Smooth muscle cell of the brain vasculature (primary cell): ENCODE data around the gene KAZN.

Experiments
- DNase-seq: peaks from one replicate; pipeline ENCODE4 v3.0.0-alpha.2; 2012; ENCODE audit warnings: low read depth, low spot score

Gene KAZN

DNA sequence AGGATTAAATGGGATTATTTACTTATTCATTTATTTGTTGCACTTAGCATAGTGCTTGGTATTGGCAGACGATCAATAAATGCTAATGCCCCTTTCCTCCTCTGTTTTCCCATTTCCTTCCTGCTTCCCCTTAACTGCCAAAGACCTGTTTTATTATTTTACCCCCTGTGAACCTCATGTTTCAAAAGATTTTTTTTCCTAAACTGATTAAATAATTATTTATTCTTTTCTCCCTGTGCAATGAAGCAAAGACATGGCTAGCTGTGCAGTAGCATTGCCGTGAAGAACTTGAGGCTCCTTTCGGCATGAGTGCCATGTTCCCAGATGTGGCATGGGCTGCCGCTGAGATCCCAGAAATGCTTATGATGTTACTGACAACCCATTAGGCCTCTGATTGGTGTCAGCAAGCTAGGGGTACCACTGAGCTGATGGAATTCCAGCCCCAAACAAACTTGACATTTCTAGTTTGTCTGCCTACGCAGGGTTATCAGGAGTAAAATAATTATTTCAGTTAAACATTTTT, 288.6 kb downstream of the KAZN start:
- DNase-seq: no peak

DNA sequence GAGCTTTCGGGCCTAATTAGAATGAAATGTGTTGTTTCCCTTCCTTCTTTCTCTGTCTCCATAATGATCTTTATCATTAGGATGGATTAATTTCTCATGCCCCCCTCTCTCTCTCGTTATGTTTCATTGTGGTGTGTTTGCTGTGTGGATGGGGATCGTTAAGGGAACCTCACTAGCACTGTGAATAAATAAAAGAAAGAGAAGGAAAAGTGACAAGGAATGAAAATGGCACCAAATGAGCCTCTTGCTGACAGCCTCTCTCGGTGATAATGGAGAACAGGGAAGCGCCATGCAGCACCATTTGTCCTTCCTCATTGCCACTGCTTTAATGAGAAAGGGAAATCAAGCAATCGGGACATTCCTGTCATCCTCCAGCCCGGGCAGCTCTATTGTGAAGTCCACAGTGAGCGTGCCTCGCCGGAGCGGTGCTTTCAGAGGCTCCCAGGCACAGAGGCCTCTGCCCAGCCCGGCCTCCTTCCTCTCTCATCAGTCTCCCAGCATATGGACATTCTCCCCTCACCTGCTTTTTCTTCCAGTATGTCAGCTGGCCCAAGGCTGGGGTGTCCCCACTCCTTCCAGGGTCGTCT, 289.4 kb downstream of the KAZN start:
- DNase-seq: no peak

DNA sequence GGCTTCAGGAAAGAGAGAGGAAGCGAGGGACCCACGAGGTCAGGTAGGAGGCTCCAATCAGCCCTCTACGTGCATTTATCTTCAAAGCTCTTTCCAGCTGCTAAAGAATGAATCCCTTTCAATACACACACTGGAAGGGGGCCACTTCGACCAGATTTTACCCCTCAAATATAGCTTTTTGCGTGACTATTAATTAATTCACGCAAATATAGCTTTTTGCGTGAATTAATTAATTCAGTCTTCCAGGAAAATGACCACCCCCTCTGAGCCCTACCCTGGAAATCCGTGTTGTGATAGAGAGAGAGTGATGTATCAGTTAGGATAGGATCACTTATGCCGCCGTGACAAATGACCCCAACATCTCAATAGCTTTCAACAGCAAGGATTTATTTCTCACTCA, 289.9 kb downstream of the KAZN start:
- no peak for DNase-seq

DNA sequence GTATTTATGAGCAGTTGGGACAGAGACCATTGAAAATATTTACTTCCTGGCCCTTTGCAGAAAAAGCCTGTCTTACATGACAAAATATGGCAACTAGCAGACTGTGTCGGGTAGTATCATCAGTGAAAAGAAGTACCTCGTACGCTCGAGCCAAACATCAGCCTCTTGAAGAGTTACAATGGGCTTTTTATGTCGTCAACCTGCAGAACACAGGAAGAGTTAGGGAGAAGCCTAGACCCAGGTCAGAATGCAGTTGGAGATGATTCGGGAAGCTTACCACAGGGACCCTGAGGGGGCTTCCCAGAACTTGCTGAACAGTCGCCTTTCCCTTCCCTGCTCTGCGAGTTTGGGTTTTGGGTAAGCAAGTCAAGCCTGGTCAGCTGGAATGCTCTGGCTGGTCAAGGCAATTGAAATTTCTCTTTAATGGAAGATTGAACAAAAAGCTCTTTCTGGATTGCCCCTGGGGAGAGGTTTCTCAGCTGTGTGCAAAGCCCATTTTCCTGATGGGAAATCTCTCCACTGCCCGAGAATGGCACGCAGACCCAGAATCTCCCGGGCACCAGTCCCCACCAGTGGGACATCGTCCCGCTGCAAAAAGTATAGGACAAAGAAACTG, 291.4 kb downstream of the KAZN start:
- DNase-seq: no peak

DNA sequence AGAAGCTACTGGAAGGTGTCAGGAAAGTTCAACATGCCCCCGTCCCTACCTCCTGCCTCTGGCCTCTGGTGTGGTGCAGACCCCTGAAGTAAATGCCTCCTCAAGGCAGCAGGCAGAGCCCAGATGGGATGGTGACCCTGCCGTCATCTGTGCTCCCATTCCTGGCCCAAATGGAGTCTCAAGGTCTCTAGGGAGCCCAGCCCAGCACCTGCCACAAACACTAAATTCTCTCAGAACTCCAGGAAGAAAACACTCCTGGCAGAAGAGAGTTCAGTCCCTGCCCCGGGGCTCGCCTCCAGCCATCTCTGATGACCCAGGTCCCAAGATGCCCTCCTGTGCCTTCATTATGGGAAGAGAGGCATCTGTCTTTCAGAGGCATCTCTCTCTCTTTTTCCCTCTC, 293.5 kb downstream of the KAZN start:
- DNase-seq: no peak

DNA sequence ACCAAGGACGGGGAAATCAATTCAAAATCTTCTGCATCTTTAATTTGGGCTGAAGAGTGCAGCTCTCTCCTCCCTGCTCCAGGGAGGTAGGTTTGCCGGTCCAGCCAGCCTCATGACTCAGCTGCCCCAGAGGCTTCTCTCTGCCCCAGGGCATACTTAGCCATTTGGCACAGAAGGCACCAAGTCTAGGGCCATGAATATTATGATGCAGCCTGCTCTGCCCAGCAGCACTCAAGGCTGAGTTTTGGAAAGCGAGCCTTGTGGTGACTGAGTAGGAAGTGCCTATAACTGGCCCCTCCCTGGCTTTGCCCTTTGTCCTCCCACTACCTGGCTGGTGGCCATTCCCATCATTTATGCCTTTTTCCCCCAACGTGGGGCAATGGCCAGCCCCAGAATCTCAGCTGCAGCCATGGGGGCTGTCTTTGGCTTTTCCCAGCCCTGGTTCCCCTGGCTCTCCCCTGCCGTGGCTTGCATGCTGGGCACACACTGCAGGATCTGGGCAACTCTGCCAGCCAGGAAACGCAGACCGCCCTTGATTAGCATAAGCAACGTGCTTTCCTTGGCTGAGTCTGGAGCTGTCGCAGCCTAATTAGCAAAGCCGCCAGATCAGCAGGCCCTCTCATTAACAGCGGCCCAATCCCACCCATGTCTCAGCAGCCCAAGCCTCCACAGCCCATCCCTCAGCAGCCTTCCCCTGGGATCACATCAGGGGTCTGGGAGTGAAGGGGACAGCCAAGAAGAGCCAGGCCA, 296.5 kb downstream of the KAZN start:
- no peak for DNase-seq

DNA sequence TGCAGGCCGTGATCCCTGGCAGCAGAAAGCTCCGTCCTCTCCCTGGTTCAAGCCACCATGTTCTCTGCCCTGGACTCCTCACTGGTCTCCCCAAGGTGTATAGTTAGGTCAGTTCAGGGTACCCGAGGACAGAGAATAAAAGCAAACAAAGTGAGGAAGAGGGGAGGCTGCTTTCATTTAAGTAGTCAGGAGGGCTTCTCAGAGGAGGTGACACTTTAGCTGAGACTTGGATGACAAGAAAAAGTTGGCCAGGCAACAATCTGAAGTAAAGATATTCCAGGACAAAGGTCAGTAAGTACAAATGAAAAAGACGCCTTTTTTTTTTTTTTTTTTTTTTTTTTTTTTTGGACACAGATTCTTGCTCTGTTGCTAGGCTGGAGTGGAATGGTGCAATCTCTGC, 297.2 kb downstream of the KAZN start:
- DNase-seq: no peak

DNA sequence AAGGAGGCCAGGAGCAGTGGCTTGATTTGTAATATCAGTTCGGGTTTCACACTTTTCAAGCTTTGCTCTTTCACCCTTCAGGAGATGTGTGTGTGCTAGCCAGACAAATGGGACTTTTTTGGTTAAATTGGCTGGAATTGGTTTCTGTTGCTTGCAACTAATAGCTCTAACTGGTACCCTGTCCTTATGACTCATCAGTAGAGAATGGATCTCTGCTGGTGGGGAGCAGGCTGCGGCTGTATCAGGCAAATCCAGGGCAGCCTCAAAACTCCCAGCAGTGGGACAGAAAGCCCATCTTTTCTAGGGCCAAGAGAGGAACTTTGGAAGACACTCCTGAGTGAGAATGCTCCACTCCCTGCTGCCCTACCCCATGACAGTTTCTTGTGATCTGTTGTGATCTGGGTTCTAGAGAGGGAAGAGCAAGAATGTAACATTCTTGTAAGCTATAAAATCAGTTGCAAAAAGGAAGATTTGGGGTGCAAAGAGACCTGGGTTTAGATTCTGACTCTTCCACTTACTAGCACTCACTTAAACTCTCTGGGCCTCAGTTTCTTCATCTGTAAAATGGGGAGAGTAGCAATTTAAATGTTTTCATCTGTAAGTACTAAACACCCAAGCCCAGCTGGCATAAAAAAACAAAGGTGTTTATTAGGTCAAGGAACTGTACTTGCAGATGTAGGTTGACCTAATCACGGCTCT, 298.0 kb downstream of the KAZN start:
- no peak for DNase-seq

DNA sequence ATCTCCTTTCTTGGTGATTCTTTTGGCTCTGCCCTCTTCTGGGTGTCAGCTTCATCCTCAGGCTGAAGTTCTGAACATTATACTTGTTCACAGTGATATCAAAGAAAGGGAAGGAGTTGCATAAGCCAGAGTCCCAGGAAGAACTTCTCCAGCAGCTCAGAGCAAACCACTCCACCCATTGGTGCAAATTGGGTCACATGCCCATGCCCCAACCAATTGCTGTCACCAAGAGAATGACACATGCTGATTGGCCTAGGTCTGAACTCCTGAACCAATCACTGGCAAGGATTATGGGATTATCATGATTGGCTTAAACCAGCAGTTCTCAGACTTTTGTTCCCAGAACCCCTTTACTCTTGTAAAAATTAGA, 298.6 kb downstream of the KAZN start:
- no peak for DNase-seq

DNA sequence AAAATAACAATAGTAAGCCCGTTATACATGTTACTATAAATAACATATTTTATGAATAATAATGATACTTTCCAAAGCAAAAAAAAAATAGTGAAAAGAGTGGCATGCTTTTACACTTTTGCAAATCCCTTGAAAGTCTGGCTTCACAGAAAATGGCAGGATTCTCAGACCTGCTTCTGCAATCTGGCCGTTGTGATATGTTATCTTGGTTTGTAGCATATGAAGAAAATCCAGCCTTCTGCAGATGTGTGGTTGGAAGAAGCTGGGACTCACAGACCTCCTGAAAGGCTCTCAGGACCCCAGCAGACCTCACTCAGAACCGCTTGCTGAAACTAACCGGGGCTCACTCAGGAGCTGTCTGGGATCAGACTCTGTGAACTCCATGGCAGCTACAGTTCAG, 299.1 kb downstream of the KAZN start:
- DNase-seq: no peak

DNA sequence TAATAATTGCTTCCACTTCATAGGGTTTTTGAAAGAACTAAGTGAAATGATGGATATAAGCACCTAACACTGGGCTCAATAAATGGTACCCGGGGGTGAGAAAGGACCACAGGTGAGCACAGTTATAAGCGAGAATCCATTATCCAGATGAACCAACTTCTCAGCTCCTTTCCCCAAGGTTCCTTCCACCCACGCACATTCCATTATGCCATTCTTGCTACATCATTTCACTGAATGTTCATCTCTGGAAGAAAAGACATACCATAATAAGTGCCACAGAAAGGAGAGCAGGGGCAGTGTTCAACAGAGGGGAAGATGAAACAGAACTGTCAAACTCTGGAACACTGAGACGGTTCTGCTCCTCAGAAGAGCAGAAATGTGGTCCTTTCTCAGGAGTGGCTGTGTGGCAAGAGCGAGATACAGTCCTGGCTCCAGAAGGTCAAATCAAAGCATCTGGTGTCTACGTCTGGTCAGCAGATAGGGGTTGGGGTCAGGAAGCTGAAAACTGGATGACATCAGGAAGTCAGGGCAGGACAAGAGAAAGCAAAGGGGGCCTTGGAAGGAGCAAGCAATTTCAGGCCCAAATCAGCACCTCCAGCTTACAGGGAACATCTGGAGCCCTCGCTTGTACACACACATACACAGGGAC, 299.6 kb downstream of the KAZN start:
- DNase-seq: no peak

DNA sequence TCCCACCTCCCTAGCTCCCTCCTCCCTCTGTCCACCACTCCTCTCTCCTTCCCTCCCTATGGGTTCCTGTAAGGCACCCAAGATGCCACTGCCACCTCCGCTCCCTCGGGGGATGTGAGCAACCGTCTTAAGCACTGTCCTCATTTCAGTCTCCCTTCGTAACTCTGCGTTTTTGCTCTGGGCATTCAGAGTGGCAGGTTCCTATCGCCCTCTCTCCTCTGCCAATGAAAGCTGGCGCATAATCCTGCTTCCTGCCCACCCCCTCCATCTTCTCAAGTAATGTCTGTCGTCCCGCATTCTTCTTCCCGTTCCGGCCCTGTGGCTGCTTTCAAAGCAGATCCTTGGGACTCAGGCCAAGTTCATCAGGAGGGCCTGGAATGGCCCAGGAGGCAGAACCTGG, 301.2 kb downstream of the KAZN start:
- no peak for DNase-seq

DNA sequence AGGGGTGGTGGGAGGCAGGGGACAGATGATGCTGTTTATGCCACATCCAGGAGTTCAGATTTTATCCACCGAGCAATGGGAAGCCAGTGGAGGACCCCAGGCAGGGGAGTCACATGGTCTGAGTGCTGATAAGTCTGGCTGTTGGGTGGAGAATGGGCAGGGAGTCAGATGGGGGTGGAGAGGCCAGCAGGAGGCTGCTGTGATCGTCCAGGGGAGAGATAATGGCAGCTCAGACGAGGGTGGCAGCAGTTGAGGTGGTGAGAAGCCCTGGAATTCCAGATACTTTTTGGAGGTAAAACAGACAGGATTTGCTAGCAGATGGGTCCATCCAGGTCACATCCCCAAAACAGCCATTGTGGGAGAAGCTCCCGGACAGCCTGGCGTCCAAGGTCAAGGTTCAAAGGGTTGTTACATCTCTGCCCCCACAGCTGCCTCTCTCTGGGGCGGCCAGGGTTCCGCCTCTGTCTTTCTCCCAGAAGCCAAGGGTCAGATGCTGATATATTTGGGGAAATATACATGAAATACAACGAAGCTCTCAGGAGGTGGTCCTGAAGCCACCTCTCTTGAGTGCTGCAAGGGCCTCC, 303.0 kb downstream of the KAZN start:
- no peak for DNase-seq

DNA sequence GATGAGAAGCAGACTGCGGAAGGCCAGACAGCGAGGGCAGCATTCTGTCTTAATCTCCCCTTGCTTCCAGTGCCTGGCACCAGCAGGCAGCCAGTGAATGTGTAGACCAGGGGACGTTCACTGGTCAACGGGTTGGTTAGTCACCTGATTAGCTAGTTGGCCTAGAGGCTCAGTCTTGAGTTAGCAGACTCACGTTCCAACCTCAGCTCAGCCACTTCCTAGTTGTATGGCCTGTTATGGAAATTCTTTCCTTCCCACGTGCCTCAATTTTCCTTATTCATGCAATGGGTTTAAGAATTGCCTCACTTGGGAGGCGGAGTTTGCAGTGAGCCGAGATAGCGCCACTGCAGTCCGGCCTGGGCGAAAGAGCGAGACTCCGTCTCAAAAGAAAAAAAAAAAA, 305.4 kb downstream of the KAZN start:
- DNase-seq: no peak

DNA sequence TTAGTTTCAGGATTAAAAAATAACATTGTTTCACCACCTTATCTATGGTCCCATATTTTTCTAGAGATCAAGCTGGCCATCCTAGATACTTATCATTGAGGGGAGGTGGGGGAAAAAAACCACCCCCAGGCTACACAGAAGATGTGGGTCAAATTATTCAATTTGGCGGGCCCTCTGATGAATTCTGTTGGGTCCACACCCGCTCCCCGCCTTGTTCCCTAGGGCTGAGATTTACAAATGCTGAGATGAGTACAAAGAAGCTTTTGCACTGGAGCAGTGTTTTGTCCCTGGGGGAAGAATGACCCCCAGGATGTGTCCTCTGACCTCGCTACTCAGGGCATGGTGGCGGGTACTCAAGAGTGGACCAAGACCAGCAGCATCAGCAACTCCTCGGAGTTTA, 308.2 kb downstream of the KAZN start:
- no peak for DNase-seq

DNA sequence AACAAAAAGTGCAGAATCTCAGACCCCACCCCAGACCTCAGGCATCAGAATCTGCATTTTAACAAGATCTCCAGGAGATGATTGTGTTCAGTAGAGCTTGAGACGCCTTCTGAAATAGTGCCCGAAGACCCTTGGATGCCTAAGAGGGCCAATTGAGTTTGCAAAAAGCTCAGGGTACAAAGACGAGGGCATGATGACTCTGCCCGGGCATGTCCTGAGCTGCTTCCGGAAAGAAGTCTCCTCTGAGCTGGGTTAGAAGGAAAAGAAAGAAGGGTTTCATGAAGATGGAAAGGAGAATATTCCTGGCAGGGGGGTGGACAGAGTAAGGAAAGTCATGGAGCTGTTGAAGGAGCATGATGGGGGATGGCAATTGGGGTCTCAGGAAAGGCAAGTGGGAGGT, 308.9 kb downstream of the KAZN start:
- DNase-seq: no peak

DNA sequence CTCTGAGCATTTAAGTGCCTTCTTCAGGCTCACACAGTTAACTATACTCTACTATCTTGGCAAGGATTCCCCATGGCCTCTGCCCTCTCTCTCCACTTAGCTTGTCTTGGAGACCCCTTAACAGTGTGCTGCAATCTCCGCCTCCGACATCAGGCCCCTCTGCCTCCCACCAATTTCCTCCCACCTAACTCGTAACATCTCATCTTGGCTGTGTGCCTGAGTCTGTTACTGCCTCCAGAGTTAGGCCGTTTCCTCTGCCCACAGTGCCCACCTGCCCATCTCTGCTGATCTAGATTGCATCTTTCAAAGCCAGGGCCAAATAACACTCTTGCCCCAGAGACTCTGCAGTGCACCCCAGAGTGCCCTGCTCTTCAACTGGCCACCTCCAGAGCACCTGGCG, 310.8 kb downstream of the KAZN start:
- no peak for DNase-seq

DNA sequence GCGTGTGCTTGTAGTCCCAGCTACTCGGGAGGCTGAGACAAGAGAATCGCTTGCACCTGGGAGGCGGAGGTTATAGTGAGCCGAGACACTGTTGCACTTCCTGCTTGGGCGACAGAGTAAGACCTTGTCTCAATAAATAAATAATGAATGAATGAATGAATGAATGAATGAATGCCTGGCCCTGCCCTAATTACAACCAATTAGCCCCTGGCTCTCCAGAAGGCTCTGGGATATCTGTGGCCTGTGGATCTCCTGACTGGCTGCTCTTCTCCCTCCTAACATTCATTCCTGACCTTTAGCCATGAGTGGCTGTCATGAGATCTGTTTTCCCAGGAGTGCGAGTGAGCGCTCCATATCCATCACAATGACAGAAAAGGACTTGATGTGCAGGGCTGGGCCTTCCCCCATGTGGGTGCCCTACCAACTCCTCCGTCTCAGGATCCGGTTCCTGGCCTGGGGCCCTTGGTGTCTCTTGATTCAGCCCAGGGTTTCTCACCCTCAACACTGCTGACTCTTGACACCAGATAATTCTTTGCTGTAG, 311.5 kb downstream of the KAZN start:
- DNase-seq: no peak

DNA sequence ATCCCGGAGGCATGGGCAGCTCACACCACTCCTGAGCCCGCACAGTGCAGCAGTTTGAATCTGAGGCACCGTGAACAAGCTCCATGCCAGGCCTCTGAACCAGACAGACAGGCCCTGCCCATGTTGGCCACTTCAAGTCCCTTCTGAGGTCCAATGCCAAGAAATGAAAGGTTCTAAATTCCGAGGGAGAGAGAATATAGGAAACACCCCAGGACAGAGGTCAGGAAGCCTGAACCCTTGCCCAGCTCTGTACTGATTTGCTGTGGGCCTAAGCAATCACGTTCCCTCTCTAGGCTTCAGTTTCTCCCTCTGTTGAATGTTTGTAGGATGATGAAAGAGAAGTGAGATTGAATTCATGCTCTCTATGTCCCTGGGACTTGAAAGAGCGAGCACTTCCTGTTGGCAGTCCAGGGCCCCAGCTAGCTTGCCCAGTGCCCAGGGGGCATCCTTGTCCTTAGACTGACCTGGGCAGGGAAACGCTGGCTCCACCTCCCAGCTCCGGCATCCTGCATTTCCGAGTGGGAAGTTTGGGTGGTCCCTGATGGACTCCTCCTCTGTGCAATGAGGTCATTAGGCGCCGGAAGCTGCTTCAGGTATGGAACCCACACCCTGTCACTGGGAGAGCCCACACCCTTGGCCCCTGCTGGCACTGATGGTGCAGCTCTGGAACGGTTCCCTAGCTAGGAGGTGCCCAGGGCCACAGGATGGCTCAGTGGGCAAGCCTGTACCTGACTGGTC, 312.7 kb downstream of the KAZN start:
- DNase-seq: no peak

DNA sequence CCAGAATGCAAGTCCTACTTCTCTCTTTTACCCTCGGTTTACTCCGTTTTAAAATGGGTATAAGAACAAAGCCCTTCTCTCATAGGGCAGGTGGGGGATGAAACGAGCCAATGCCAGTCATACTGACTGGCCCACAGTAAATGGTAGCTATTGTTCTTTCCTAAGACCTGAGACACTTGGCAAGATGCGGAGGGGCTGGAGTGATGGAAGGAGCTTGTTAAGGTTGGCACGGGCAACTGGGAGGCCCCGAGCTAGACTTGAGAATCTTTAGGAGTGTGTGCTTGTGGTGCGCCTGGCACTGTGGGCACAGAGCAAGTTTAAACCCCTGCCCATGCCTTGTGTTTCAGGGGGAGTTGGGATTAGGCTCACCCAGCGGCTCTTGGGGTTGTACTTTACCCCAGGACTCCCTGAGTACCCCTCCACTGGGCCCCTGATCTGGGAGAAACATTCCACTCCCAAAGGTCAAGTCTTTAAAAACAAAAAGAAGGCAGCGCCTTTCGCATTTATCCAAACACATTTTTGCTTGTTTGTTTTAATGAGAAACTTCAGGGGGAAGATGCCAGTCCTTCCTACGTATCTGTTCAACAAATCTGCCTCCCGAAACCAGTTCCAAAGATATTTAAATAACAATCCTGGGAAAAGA, 314.5 kb downstream of the KAZN start:
- DNase-seq: no peak
